Fibroblast of villous mesenchyme (primary cell): ENCODE results near the gene RNASEL. TPM values are rescaled to one million over a fixed set of nuclear protein-coding genes. Genes with fewer than 3 reads are reported as not detected.

Experiments
- DNase-seq: peaks from one replicate; pipeline ENCODE4 v3.0.0-alpha.2; 2010; ENCODE audit warnings: low read depth
- H3K4me3 ChIP-seq: 2 replicates; pipeline ENCODE4 v1.5.1; 2011; ENCODE audit warnings: low read depth, mild to moderate bottlenecking, low read length
- total RNA-seq: library from RNA; depleted of rRNA; stranded (reverse); fragments of >200 nt; gene quantifications from 2 replicates; pipeline ENCODE4 v1.2.3, GENCODE V29; 2012
- TF ChIP-seq, protein P1 (sequence below): IDR thresholded peaks from 2 replicates; pipeline ENCODE4 v1.5.1; 2012; ENCODE audit warnings: low read depth, mild to moderate bottlenecking, low read length; ENCODE audit not compliant: insufficient read depth

Gene RNASEL
- total RNA-seq, 1 donor, result 9.1 TPM

DNA sequence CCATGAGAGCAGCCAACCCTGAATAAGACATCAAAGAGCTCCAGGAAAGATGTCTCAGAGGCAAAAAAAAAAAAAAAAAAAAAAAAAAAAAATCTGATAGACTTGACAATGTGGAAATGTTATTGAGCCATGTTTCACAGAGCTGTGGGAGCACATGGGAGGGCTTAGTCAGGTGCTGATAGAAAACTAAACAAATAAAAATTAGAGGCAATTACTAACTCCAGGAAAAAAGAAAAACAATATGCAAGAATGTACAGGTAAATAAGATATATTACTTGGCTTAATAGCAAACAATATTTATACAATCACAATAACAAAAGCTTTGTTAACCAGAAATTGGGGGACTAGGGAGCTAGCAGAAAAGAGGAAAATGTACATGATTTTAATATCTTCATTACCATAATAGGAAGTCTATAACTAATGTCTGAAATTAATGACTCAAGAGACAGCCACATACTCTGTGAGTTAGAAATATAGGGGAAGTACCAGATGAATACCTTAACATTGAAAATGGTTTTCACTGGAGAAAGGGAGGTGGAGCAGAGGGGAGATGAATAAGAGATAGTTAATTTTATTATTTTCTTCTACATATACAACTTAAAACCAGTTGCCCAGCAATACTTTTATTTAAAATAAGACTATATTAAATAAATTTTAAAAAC lies 32.0 kb upstream of the RNASEL start:
- H3K4me3 ChIP-seq, result no peak overlapping the region
- no peak for DNase-seq
- TF ChIP-seq, protein P1, sequence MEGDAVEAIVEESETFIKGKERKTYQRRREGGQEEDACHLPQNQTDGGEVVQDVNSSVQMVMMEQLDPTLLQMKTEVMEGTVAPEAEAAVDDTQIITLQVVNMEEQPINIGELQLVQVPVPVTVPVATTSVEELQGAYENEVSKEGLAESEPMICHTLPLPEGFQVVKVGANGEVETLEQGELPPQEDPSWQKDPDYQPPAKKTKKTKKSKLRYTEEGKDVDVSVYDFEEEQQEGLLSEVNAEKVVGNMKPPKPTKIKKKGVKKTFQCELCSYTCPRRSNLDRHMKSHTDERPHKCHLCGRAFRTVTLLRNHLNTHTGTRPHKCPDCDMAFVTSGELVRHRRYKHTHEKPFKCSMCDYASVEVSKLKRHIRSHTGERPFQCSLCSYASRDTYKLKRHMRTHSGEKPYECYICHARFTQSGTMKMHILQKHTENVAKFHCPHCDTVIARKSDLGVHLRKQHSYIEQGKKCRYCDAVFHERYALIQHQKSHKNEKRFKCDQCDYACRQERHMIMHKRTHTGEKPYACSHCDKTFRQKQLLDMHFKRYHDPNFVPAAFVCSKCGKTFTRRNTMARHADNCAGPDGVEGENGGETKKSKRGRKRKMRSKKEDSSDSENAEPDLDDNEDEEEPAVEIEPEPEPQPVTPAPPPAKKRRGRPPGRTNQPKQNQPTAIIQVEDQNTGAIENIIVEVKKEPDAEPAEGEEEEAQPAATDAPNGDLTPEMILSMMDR, result no peak

GRCh38 chr1:182617734-182618351 lies 28.8 kb upstream of the RNASEL start:
- TF ChIP-seq, protein P1, result no peak
- H3K4me3 ChIP-seq, result no peak overlapping the region
- no peak for DNase-seq

DNA sequence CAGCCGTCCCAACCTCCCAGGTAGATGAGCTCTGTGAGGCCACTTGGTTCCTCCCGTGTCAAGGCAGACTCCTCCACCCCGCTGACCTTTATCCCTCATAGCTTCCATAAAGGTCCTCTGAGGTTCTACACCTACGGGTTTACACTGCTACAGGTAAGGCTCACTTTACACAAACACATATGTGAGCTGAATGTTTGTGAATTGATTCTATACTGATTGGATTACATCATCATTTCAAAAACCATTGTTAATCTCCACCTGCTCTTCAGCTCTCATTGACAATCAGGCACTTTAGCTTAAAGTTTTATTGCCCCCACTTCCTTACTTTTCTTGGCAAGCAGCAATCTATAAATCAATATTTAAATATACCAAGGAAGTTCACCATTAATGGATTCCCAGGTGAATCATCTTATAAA lies 28.0 kb upstream of the RNASEL start:
- DNase-seq, result no peak
- TF ChIP-seq, protein P1, result no peak
- no peak overlapping the region for H3K4me3 ChIP-seq

DNA sequence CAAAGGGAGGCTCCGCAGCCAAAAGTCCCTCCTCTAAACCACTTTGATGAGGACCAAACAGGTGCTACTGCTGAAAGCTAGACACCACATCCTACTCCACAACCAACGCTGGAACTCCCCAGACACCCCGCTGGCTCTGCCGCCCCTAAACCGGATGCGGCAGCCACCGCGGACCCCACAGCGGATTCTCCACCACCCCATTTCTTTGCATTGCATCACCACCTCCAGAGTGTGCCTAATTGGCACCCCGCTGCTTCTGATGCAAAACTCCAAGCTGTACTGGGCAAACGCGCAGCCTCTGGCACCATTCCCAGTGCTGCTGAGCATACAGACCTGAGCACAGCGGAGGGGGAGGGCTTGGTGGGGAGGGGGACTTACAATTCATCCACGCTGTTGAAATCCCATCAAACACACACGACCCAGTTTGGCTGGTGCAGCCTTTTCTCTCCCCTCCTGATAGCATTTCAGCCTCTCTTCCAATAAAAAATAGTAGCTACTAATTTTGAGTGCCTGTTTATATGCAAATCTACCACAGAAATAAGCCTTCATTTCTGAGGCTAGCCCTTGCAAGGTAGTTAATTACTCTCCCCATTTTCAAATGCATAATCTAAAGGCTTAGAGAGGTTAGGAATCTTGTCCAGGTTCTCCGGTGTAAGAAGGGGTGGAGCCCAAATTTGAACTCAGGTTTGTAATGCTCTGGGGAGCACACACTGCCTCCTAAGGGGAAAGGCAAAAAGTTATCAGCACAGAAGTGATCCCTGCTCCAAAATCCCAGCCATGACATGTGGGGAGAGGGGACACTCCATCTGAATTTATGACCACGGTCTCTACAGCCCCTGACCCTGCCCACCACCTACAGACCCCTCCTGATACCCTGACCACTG lies 27.3 kb upstream of the RNASEL start:
- TF ChIP-seq, protein P1, result no peak
- DNase-seq, result peak; percentile 46
- no peak overlapping the region for H3K4me3 ChIP-seq

DNA sequence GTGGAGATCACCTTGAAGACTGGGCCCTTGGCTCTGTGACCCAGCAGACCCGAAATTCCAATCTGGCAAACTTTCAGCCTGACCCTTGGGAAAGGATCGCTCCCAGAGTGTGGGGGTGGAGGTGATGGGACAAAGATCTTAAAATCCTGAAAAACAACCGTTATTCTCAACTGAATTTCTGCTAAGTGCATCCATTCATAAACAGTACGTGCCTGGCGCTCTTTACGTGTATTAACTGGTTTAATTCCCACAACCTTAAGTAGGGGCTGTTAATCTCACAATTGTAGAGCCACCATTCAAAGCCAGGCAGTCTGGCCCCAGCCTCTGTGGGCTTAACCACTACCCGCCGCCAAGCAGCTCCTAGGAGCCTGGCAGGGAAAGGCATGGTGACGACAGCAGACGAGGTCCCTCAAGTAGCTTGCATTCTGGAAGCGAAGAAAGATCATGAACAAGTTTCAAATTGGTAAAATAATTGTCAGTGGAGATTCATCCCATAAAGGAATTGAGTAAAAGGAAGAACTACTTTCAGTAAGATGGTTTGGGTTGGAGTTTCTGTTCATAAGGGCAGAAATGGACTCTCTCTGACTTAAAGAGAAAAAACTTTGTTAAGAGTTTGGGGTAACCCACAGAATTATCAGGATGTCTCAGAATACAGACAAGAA lies 26.5 kb upstream of the RNASEL start:
- peak overlapping the region; percentile 61 for H3K4me3 ChIP-seq
- peak; percentile 19 for DNase-seq
- TF ChIP-seq, protein P1, result no peak

DNA sequence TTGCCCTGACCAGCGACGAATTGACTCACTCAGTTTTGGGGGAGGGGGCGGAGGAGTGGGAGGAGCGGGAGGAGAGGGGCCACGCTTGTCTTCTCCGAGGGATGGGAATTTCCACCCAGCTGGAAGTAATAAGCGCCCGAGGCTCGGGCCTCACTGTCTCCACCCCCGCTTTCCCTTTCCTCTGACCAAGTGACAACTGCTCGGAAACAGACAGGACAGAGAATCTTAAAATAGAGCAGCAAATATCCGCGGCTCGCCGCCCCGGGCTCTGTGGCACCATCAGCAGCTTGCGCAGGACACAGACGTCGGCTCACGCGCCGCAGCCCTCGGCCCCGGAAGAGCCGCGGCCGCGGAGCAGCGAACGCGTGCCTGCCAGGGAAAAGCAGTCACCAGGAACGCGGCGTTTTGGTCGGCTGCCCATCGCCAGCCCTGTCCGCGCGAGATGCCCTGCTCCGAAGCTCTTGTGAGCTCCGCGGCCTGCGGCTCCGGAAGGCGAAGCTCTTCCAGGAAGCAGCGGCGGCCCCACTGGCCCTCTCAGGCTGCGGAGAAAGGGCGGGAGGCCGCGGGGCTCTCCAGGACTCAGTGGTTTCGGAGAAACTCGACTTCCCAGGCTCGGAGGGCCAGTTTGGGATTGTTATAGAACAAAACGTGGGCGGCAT lies 25.9 kb upstream of the RNASEL start:
- TF ChIP-seq, protein P1, result no peak
- DNase-seq, result peak; percentile 86
- peak overlapping the region; percentile 61 for H3K4me3 ChIP-seq
